K562 (cell line): ENCODE results near the gene CCDC87. TPM values are rescaled to one million over a fixed set of nuclear protein-coding genes. Genes with fewer than 3 reads are reported as not detected.

Source experiments
- CHCHD3 ChIP-seq: fragments of 250-450 bp; sonication (Bioruptor Pico); IDR thresholded peaks from 2 replicates; pipeline ENCODE4 v2.1.2; 2022; ENCODE audit warnings: mild to moderate bottlenecking
- CREB3L1 ChIP-seq: fragments of 450-650 bp; IDR thresholded peaks from 2 replicates; pipeline ENCODE4 v1.6.1; 2014; ENCODE audit warnings: low read depth, mild to moderate bottlenecking, moderate library complexity, borderline replicate concordance
- KAT7 ChIP-seq: sonication (generic); formaldehyde crosslinking; IDR thresholded peaks from 2 replicates; pipeline ENCODE4 v1.8.0; 2022; ENCODE audit warnings: missing genetic modification reagents, mild to moderate bottlenecking, borderline replicate concordance
- MCM7 ChIP-seq, 2 experiments: fragments of 450-650 bp; IDR thresholded peaks; 2 replicates each; pipeline ENCODE4 v1.6.1; 2016 to 2018
- NEUROD1 ChIP-seq: fragments of 150-350 bp; IDR thresholded peaks from 2 replicates; pipeline ENCODE4 v1.6.1; 2014; ENCODE audit warnings: borderline replicate concordance, low read length, low read depth; ENCODE audit not compliant: partially characterized antibody
- ZBTB7A ChIP-seq: IDR thresholded peaks from 2 replicates; pipeline ENCODE4 v1.6.1; 2011; ENCODE audit warnings: low read depth, mild to moderate bottlenecking, low read length, moderate library complexity, borderline replicate concordance; ENCODE audit not compliant: control insufficient read depth
- ZKSCAN1 ChIP-seq: fragments of 150-350 bp; IDR thresholded peaks from 2 replicates; pipeline ENCODE4 v1.6.1; 2016; ENCODE audit warnings: low read depth, low read length
- ZNF140 ChIP-seq: fragments of 250-450 bp; sonication (Bioruptor Pico); IDR thresholded peaks from 2 replicates; pipeline ENCODE4 v1.8.0; 2021; ENCODE audit warnings: moderate library complexity, mild to moderate bottlenecking, inconsistent platforms
- ZNF212 ChIP-seq: fragments of 450-650 bp; formaldehyde crosslinking; IDR thresholded peaks from 2 replicates; pipeline ENCODE4 v1.4.0; 2020; ENCODE audit warnings: mild to moderate bottlenecking
- ZNF277 ChIP-seq: fragments of 250-450 bp; sonication (Bioruptor Pico); IDR thresholded peaks from 2 replicates; pipeline ENCODE4 v1.8.0; 2022; ENCODE audit warnings: inconsistent platforms, mild to moderate bottlenecking, moderate library complexity, borderline replicate concordance
- ZNF316 ChIP-seq: fragments of 450-650 bp; IDR thresholded peaks from 2 replicates; pipeline ENCODE4 v1.6.1; 2016
- ZSCAN32 ChIP-seq: fragments of 450-650 bp; formaldehyde crosslinking; IDR thresholded peaks from 2 replicates; pipeline ENCODE4 v1.4.0; 2020; ENCODE audit warnings: mild to moderate bottlenecking, moderate library complexity
- polyA plus RNA-seq, 8 experiments: library from polyadenylated mRNA; depleted of rRNA in 4 of 8; stranded (reverse) in 5 of 8; unstranded in 3 of 8; fragments of >200 nt; fragmentation: Nextera tagmentation in 2 of 8; fragmentation: Illumina TruSeq in 1 of 8; extraction: Ambion mirVana in 2 of 8; extraction: Trizol in 1 of 8; gene quantifications; 2 replicates each; pipeline versions ENCODE4 v1.2.1 to v1.2.3, GENCODE V29; 2011 to 2014; ENCODE audit warnings: inconsistent platforms in 1 of 8, missing spikeins in 1 of 8
- total RNA-seq, 7 experiments: library from RNA; depleted of rRNA in 6 of 7; stranded (reverse); fragments of >200 nt in 6 of 7; fragmentation: Illumina TruSeq in 2 of 7; extraction: Trizol in 2 of 7; gene quantifications; 2 replicates each; pipeline versions ENCODE4 v1.2.1 to v1.2.3, GENCODE V29; 2011 to 2021; ENCODE audit warnings: low replicate concordance in 1 of 7

CCDC87 gene
- total and polyA plus RNA-seq, 9 of the 15 experiments (the other 6 are each of a cell fraction or from before 2014, with no cell fraction given) = 0.03 to 0.44 (median 0.15) TPM; not detected in 1

- no peak for TF ChIP-seq CHCHD3
- TF ChIP-seq KAT7 (CRISPR knock-in tag) = 0 out of 2 replicates have a peak, but pooled peaks have one; percentile 26
- no peak for TF ChIP-seq ZNF140 (CRISPR knock-in tag)
- peak; percentile 60 for TF ChIP-seq ZBTB7A
- no peak for TF ChIP-seq ZNF277 (CRISPR knock-in tag)
- TF ChIP-seq ZSCAN32 = no peak
- TF ChIP-seq ZKSCAN1 = no peak
- no peak for TF ChIP-seq NEUROD1
- TF ChIP-seq ZNF212 = no peak
- no peak for TF ChIP-seq CREB3L1
- TF ChIP-seq MCM7 (IDR thresholded peaks at IDR 0.05) = no peak
- TF ChIP-seq ZNF316 = no peak
- TF ChIP-seq, all 486 proteins: peak for 3
Measured at GRCh38 chr11:66546966-66547661, 45.7 kb downstream of the CCDC87 start (continued).
